ENCODE measurements around the gene TMEM134.

Gene TMEM134

DNA sequence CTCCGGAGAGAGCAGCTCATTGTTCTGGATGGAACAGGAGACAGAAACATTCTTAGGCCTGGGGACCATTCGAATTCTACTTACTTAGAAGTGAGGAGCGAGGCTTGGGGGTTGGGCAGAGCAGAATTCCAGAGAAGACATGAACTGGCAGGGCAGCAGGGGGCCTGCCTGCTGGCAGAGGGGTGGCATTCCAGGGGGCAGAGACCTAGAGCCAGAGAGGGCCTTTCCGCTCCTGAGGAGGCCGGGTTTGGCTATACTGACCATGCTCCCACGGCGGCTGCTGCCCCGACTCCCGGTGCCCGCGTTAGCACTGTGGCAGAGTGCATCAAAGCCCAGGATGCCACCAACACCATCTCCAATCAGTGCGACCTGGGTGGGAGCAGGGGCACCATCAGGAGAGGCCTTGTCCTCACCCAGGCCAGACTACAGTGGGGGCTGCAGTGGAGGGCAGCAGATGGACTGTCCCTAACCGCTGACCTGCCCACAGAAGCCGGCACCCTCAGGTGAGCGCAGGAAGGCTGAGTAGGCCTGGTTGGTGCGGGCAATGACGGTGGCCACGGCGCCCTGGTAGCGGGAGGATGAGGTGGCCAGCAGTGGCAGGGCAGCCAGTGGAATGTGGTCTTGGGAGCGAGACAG lies 28.7 kb upstream of the TMEM134 start:
- peaks cover 13 to 14% of the 10 kb centered on the region in 2 experiments for H3K4me1 ChIP-seq (ENCODE audit: control insufficient read depth in 1 of 2, insufficient read depth in 1 of 2, low read depth in 1 of 2, low read length in 1 of 2)
- TF ChIP-seq, protein P1, sequence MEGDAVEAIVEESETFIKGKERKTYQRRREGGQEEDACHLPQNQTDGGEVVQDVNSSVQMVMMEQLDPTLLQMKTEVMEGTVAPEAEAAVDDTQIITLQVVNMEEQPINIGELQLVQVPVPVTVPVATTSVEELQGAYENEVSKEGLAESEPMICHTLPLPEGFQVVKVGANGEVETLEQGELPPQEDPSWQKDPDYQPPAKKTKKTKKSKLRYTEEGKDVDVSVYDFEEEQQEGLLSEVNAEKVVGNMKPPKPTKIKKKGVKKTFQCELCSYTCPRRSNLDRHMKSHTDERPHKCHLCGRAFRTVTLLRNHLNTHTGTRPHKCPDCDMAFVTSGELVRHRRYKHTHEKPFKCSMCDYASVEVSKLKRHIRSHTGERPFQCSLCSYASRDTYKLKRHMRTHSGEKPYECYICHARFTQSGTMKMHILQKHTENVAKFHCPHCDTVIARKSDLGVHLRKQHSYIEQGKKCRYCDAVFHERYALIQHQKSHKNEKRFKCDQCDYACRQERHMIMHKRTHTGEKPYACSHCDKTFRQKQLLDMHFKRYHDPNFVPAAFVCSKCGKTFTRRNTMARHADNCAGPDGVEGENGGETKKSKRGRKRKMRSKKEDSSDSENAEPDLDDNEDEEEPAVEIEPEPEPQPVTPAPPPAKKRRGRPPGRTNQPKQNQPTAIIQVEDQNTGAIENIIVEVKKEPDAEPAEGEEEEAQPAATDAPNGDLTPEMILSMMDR (IDR thresholded peaks at IDR 0.05): no peak
- no peaks in the 10 kb centered on the region for H3K27me3 ChIP-seq
- H3K4me3 ChIP-seq (ENCODE audit: low read depth in 1 of 2, low read length in 1 of 2): no peak overlapping the region
- H3K36me3 ChIP-seq: peaks cover 99% of the 10 kb centered on the region
- no peak overlapping the region for H3K27ac ChIP-seq
- no peaks in the 10 kb centered on the region for H3K9me3 ChIP-seq

DNA sequence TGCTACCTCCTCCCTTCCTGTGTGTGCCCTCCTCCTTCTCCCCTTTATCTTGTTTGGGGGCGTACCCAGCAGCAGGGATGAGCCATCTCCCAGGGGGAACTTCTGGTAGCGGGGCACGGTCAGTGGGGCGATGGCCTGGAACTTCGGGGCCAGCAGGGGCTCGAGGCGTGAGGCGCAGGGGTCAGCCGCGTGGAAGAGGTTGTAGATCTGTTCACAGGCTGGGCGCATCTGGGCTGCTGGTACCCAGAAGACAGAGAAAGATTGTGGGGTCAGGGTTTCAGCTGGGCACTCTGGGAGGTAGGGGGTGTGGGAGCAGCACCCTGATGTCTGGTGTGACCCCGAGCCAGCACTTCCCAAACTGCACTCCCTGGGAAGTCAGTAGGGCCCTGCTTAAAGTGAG lies 27.1 kb upstream of the TMEM134 start:
- no peaks in the 10 kb centered on the region for H3K27me3 ChIP-seq
- H3K9me3 ChIP-seq: no peaks in the 10 kb centered on the region
- H3K27ac ChIP-seq: no peak overlapping the region
- no peak overlapping the region for H3K4me3 ChIP-seq (ENCODE audit: low read depth in 1 of 2, low read length in 1 of 2)
- H3K4me1 ChIP-seq (ENCODE audit: control insufficient read depth in 1 of 2, insufficient read depth in 1 of 2, low read depth in 1 of 2, low read length in 1 of 2): peaks cover 7 to 8% of the 10 kb centered on the region in 2 experiments
- TF ChIP-seq, protein P1 (IDR thresholded peaks at IDR 0.05): no peak
- peaks cover 99% of the 10 kb centered on the region for H3K36me3 ChIP-seq

DNA sequence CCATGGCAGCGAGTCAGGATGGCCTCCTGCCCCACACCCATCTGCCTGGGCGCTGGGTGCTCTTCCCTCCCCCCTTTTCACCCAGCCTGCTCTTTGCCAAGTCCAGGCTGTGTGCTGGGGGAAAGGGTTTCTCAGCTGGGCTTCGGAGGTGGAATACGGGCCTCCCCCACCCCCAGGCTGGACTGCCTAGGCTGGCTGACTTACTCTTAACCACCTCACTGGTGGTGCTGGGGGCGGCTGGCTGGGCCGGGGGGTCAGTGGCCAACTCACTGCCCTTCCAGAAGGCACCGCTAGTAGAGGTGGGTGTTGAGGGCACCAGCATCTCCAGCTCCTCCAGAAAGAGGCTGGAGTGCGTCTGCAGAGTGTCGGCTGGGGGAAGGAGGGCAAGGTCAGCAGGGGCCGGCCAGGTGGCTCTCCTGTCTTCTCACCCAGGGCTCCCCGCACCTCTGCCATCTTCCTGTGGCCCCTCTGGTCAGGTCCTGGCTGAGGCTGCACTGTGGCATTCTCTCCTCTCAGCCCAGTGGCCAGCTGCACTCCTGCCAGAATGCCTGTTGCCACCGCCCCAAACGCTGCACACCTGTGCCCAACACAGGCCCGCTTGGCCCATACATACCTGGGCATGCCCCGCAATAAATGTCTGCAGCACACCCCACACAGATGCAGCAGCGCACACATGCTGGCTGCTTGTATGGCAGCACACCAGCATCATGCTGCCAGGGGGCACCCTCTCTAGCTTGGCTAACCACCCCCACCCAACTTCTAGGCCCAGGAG lies 26.4 kb upstream of the TMEM134 start:
- Histone ChIP-seq H3K27ac (no peak overlapping the region), H3K4me1 (ENCODE audit: control insufficient read depth in 1 of 2, insufficient read depth in 1 of 2, low read depth in 1 of 2, low read length in 1 of 2) (peaks cover under 1% of the 10 kb centered on the region in 2 experiments), H3K27me3 (no peaks in the 10 kb centered on the region), H3K4me3 (ENCODE audit: low read depth in 1 of 2, low read length in 1 of 2) (no peak overlapping the region), H3K36me3 (peaks cover 100% of the 10 kb centered on the region), H3K9me3 (no peaks in the 10 kb centered on the region)
- TF ChIP-seq, protein P1 (IDR thresholded peaks at IDR 0.05): no peak

DNA sequence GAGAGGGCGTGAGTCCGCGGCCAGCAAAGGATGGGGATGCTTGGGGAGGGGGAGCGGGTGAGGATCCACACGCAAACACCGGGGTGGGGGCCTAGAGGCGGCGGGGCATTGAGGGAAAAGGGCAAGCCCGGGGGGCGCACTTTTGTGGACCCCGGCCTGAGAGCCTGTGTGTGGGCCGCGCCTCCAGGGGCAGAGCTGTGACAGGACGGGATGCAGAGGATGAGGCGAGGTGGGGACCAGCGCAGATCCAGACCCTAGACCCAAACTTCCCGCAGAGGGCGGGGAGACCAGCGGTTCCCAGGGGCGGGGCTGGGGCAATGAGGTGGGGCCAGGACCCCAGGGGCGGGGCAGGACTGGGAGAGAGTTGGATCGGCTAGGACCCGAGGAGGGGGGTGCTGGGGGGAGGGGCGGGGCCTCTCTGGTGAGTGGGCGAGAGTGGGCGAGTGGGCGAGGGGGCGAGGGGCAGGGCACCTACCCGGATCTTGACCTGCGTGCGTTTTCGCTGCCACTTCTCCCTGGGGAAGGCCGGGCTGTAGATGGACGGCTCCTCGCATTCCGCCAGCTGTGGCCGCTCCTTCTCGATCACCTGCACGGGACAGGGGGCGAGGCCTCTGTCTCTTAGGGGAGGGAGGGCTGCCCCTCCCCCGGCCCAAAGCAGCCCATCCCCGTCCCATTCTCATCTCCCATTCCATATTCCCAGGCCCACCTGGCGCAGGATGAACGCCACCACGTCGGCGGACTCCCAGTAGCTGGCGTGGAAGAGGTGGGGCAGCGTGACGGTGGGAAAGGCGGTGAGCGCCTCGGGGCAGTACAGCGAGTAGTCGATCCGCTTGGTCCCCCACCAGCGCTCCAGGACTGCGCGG lies 25.6 kb upstream of the TMEM134 start:
- TF ChIP-seq, protein P1 (IDR thresholded peaks at IDR 0.05): no peak
- no peaks in the 10 kb centered on the region for H3K9me3 ChIP-seq
- no peaks in the 10 kb centered on the region for H3K27me3 ChIP-seq
- H3K27ac ChIP-seq: no peak overlapping the region
- no peak overlapping the region for H3K4me3 ChIP-seq (ENCODE audit: low read depth in 1 of 2, low read length in 1 of 2)
- H3K36me3 ChIP-seq: peaks cover 100% of the 10 kb centered on the region
- no peaks in the 10 kb centered on the region for H3K4me1 ChIP-seq (ENCODE audit: control insufficient read depth in 1 of 2, insufficient read depth in 1 of 2, low read depth in 1 of 2, low read length in 1 of 2)

DNA sequence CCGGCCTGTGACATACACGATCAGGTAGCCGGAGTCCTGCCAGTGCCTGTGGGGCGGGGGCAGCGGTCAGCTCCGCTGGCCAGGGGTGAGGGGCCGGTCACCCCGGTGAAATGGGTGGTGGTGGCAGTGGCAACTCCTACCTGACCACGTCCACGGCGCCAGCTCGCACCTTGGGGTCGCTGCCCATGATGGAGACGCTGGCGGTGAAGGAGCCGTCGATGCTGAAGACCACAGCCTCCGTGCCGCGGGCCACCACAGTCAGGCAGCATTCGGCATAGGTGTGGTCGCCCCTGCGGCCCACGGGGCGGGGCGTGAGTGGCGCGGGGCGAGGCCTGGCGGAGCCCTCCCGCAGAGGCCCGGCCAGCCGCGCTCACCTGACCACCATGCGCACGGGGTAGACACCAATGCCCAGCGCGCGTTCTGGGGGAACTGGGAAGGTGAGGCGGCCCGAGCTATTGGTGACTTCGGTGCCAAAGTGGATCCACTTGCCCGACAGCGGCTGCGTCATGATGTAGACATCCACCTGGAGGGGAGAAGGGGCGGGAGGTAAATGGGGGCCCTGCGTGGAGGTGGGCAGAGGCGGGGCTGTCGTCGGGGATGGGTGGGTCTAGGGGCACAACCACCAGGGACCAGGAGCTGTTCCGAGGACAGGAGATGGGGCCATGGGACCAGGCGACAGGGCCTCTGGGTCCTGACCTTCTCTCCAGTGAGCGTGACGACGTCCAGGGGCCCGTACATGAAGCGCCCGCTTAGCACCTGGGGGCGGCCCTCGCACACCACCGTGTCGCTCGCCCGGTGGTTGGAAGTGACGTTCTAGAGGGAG lies 24.7 kb upstream of the TMEM134 start:
- no peak overlapping the region for H3K27ac ChIP-seq
- H3K36me3 ChIP-seq: peaks cover 100% of the 10 kb centered on the region
- no peaks in the 10 kb centered on the region for H3K9me3 ChIP-seq
- no peaks in the 10 kb centered on the region for H3K4me1 ChIP-seq (ENCODE audit: control insufficient read depth in 1 of 2, insufficient read depth in 1 of 2, low read depth in 1 of 2, low read length in 1 of 2)
- H3K27me3 ChIP-seq: no peaks in the 10 kb centered on the region
- TF ChIP-seq, protein P1 (IDR thresholded peaks at IDR 0.05): no peak
- H3K4me3 ChIP-seq (ENCODE audit: low read depth in 1 of 2, low read length in 1 of 2): no peak overlapping the region

Data from neutrophil (primary cell).